LNCAP (cell line): ENCODE measurements around the gene TENM4.

Experiments
- TF ChIP-seq, protein P1 (sequence below): fragments of 450-650 bp; IDR thresholded peaks from 2 replicates; pipeline ENCODE4 v1.5.1; 2017; ENCODE audit warnings: mild to moderate bottlenecking

TENM4 gene

DNA sequence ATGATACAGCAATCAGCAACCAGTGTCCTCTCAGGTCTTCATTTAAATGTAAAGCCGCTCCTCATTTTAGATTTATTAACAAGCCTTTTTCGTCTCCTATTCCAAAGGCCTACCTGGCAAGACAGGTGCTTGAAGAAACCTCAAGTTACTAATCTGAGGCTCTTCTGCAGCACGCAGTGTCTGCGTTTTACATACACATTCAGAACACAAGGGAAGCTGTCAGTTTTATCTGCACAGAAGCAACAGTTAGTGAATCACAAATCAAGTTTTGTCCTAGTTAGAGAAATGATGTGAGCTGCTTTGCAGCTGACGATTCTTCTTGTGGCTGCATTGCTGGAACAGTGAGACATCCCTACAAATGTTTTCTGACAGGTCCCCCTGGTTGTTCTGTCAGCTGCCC is 557.3 kb downstream of the TENM4 start:
- TF ChIP-seq, protein P1, sequence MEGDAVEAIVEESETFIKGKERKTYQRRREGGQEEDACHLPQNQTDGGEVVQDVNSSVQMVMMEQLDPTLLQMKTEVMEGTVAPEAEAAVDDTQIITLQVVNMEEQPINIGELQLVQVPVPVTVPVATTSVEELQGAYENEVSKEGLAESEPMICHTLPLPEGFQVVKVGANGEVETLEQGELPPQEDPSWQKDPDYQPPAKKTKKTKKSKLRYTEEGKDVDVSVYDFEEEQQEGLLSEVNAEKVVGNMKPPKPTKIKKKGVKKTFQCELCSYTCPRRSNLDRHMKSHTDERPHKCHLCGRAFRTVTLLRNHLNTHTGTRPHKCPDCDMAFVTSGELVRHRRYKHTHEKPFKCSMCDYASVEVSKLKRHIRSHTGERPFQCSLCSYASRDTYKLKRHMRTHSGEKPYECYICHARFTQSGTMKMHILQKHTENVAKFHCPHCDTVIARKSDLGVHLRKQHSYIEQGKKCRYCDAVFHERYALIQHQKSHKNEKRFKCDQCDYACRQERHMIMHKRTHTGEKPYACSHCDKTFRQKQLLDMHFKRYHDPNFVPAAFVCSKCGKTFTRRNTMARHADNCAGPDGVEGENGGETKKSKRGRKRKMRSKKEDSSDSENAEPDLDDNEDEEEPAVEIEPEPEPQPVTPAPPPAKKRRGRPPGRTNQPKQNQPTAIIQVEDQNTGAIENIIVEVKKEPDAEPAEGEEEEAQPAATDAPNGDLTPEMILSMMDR, result no peak

DNA sequence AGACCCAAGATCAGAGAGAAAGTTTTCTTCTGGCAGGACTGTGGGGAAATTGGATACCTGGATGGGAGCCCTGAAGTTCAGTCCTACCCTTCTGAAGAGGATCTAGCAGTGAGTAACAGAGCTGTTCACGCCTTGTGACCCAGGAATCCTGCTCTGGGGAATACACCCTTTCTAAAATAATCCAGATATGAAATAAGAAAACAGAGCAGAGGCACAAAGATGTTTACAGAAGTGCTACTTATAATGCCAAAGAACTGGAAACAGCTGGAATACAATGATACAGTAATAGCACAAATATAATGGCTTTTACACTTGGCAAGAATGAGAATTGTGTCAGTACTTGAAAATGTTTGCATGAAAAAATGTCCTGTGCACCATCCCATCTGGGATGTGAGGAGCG is 562.2 kb downstream of the TENM4 start:
- TF ChIP-seq, protein P1, result no peak

DNA sequence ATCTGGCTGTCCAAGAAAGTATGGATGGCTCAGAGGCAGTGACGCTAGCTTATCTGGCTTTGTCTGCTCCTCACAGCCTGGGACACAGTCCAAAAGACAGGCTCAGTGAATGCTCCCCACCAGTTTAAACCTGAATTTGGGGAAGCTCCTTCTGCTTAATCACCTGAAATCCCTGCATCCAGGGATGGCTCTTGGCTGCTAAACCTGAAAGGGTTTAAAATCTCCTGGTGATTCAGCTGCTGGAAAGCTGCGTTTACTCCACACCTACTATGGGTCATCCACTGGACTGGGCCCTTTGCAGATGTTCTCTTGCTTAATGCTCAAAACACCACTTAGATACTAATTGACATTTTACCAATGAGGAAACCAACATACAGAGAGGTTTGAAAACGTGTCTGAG is 564.2 kb downstream of the TENM4 start:
- TF ChIP-seq, protein P1, result no peak

DNA sequence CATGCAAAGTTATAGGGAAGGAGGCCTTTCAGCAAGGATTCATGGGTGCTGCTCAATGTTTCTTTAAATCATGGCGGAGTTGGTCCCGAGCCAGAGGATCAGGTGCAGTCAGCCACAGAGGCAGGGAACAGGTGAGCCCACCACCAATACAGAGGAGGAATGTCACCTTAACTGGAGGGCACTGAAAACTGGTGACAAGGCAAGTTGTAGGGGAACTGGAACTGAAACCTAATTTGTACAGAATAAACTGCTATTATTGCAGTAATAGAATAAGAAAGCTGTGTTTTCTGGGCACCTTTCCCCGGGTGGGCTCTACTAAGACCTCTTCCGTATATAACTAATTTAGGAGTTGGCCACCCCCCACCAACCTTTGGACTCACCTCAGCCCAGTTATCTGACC is 570.2 kb downstream of the TENM4 start:
- TF ChIP-seq, protein P1, result no peak

DNA sequence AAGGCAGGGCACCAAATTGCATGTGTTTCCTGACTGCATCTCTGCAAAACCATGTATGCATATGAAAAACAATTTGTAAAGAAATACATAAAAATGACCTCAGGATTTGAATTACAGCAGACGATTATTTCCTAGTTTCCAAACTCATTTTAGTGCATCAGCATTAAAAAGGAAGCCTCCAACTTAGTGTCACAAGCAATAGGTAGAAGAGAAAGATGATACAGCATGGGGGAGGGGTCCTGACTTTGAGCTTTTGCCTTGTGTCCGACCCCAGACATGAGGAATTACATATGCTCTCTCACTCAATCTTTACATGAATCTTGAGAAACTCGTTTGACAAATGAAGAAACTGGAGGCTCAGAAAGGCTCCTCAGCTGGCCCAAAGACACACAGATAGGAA is 571.5 kb downstream of the TENM4 start:
- TF ChIP-seq, protein P1, result no peak

DNA sequence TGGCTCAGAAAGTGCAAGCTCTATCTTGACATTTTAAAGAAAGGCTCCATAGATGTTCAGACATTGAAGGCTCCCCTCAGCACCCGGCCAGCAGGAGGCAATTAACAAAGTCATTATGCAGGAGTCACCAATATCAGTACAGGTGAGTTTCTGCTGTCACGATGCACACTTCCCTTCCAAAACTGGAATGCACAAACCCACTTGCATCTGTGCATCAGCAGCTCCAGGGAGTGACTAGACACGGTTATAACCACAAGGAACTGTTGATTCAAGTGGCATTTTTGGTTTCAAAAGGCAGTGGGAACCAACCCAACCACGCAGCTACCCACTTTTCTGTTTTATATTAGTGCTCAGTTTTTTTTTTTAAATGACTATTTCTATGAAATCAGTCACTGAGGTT is 572.3 kb downstream of the TENM4 start:
- TF ChIP-seq, protein P1, result no peak

DNA sequence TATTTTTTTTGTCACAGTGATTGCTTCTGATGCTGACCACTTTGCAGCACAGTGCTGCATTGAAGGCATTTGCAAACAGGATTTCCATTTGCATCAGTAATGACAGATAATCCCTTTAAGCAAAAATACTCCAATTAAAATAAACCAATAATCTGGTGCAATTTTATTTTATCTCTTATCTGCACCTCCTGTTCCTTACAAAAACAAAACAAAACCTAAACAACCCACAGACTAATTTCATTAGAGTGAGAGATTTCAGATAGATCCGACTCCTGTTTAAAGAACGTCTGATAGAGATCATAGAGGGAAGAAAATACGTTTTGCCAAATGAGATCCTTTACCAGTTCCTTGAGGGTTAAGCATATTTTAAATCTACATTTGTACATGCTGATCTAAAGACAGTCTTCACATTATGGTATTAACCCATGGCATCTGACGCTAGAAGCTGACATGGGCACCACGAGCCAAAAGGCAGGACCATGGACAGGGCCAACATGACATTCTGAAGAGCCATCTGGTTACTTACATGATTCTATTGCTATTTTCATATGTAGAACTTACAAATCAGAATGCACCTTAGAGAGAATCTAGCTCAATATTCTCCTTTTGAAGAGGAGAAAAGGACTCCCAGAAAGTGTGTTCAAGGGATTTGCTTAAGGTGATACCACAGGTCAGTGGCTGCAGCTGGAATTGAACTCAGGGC is 580.0 kb downstream of the TENM4 start:
- TF ChIP-seq, protein P1, result no peak

DNA sequence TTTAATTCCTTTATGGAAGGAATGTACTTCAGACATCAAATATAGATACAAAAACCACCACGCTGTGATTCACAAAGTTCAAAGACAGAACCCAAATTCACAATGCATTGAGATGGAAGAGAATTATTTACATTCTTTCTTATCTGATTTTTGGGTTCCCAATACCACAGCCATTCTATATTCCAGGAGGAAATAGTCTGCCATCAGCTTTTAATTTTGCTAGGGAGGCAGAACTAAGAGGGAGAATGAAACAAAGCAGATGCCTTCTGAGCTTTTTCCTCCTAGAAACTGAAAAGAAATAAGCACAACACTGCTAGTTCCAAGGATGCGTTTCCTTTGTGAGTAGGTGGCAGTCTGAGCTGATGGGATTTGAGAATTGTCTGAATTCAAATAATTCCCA is 583.1 kb downstream of the TENM4 start:
- TF ChIP-seq, protein P1, result no peak
